Measurements from ENCODE around the gene RNASEH2B. TPM values are rescaled to one million over a fixed set of nuclear protein-coding genes. Genes with fewer than 3 reads are reported as not detected.

RNASEH2B gene
- total and polyA plus RNA-seq, 12 donors: 30.5 to 86.8 (median 40.1) TPM

GRCh38 chr13:50917572-50917971 lies 8.0 kb downstream of the RNASEH2B start:
- no peak for DNase-seq
- H3K36me3 ChIP-seq: peaks cover 0 to 6% (median 0%) of the 10 kb centered on the region in 9 donors
- H3K4me3 ChIP-seq: no peak overlapping the region
- peak overlapping the region in 9 of 10 donors; percentile 26 to 87 (median 41) for H3K27ac ChIP-seq
- intact Hi-C loops (cut with DNase I): loop anchor here in 7 of 10 donors (10.0 kb wide), 6 partner anchors 113 to 943 kb away; no protein-coding TSS in a partner anchor
- no peak for TF ChIP-seq CTCF (IDR thresholded peaks at IDR 0.05)
- ATAC-seq: peak in 2 of 8 donors; percentile 41 to 53
- peaks cover 0 to 11% (median 0%) of the 10 kb centered on the region in 11 donors for H3K9me3 ChIP-seq
- no peaks in the 10 kb centered on the region for H3K27me3 ChIP-seq
- peaks cover 3 to 92% (median 50%) of the 10 kb centered on the region in 9 donors for H3K4me1 ChIP-seq

- WGBS, 2 donors: 70 to 77% methylated on average over 3 of the region's 3 CpGs
- peaks cover 3 to 83% (median 49%) of the 10 kb centered on the region in 9 donors for H3K4me1 ChIP-seq
- intact Hi-C loops (cut with DNase I): loop anchor here in 7 of 10 donors (10.0 kb wide), 6 partner anchors 114 to 944 kb away; no protein-coding TSS in a partner anchor
Measured at GRCh38 chr13:50918567-50918966, 9.0 kb downstream of the RNASEH2B start.

GRCh38 chr13:50919277-50919676 lies 9.7 kb downstream of the RNASEH2B start:
- DNase-seq (no peak), ATAC-seq (no peak)
- H3K27me3 ChIP-seq: no peaks in the 10 kb centered on the region
- intact Hi-C loops (cut with DNase I): loop anchor here in 7 of 10 donors (10.0 kb wide), 6 partner anchors 114 to 944 kb away; no protein-coding TSS in a partner anchor
- H3K27ac ChIP-seq: peak overlapping the region in 1 of 10 donors; percentile 6
- peaks cover 0 to 28% (median 16%) of the 10 kb centered on the region in 11 donors for H3K9me3 ChIP-seq
- WGBS, 2 donors: 79 to 90% methylated on average over 2 of the region's 2 CpGs
- H3K4me1 ChIP-seq: peaks cover 3 to 76% (median 42%) of the 10 kb centered on the region in 9 donors
- H3K4me3 ChIP-seq: no peak overlapping the region
- no peak for TF ChIP-seq CTCF (IDR thresholded peaks at IDR 0.05)
- H3K36me3 ChIP-seq: peaks cover 0 to 8% (median 0%) of the 10 kb centered on the region in 9 donors

More at GRCh38 chr13:50918567-50918966, 9.0 kb downstream of the RNASEH2B start:
- peak overlapping the region in 1 of 10 donors; percentile 6 for H3K27ac ChIP-seq
- H3K9me3 ChIP-seq: peaks cover 0 to 21% (median 8%) of the 10 kb centered on the region in 11 donors
- H3K4me3 ChIP-seq: no peak overlapping the region
- peaks cover 0 to 8% (median 0%) of the 10 kb centered on the region in 9 donors for H3K36me3 ChIP-seq
- no peak for TF ChIP-seq CTCF (IDR thresholded peaks at IDR 0.05)
- ATAC-seq: no peak
- peak in 1 of 2 donors; percentile 16 for DNase-seq
- H3K27me3 ChIP-seq: no peaks in the 10 kb centered on the region

- Histone ChIP-seq H3K36me3 (peaks cover 0 to 8% (median 0%) of the 10 kb centered on the region in 9 donors), H3K27ac (no peak overlapping the region), H3K4me3 (no peak overlapping the region), H3K4me1 (peaks cover 3 to 52% (median 23%) of the 10 kb centered on the region in 9 donors), H3K27me3 (no peaks in the 10 kb centered on the region), H3K9me3 (peaks cover 0 to 43% (median 23%) of the 10 kb centered on the region in 11 donors)
- ATAC-seq (no peak), DNase-seq (no peak)
- intact Hi-C loops (cut with DNase I): no loop called here
- no peak for TF ChIP-seq CTCF (IDR thresholded peaks at IDR 0.05)
- 92 to 94% methylated on average over 1 of the region's 1 CpG for WGBS, 2 donors
Measured at GRCh38 chr13:50921706-50922105, 12.1 kb downstream of the RNASEH2B start.

All from heart right ventricle (tissue), 16 donors.